HG03108 (cell line): ENCODE data around the gene PAFAH1B1.
"Not testable (repeated sequence)": the region's sequence is repeated elsewhere in the genome, so short reads cannot be mapped to it uniquely, and the experiment has no call there.

Experiments used
- ATAC-seq: cut with Tn5 transposase; IDR thresholded peaks from one replicate; pipeline ENCODE4 v1.9.1; 2021; ENCODE audit warnings: moderate library complexity; ENCODE audit not compliant: unreplicated experiment

PAFAH1B1 gene

DNA sequence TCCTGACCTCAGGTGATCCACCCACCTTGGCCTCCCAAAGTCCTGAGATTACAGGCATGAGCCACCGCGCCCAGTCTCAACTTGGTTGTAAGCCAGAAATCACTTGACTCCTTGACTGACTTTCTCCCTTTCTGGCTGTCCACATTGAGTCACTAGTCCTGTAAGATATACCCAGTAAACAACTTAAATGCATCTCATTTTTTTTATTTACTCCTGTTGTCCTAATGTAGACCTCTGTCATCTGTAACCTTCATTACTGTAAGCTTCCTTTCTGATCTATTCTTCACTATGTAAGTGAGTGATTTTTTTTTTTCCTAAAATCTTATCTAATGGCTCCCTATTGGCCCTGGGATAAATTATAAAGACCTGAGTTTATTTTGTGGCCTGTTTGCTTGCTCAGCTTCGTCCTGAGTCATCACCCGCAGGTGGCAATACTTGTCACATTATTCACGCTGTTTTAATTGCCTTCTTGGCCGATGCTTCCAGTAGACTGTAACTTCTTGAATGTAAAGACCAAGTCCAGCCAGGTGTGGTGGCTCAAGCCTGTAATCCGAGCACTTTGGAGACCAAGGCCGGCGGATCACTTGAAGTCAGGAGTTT, 41.0 kb downstream of the PAFAH1B1 start:
- ATAC-seq = no peak

- no peak for ATAC-seq
Measured at GRCh38 chr17:2635241-2635640, 41.8 kb downstream of the PAFAH1B1 start.

GRCh38 chr17:2635675-2636074, 42.2 kb downstream of the PAFAH1B1 start:
- no peak for ATAC-seq

DNA sequence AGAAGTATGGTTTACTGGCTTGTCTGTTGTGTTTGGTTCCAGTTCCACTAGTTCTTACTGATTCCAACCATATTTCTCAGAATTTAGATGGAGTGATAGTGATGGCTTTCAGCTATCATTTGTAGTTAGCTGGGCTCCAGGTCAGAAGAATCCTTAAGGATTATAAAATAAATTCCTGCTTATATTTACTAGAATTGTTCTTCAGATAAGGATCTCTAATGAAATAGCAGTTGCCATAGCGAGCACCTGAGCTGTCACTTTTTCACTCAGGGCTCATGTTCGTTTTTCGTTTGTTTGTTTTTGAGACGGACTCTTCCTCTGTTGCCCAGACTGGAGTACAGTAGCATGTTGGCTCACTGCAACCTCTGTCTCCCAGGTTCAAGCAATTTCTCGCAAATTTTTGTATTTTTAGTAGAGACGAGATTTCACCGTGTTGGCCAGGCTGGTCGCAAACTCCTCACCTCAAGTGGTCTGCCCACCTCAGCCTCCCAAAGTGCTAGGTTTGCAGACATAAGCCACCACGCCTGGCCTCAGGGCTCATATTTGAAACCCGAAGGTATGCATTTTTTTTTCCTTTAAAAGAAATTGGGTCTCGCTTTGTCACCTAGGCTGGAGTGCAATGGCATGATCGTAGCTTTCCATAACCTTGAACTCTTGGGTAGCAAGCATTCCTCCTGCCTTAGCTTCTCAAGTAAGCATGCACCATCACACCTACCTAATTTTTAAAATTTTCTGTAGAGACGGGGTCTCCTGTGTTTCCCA, 42.9 kb downstream of the PAFAH1B1 start:
- ATAC-seq = no peak

DNA sequence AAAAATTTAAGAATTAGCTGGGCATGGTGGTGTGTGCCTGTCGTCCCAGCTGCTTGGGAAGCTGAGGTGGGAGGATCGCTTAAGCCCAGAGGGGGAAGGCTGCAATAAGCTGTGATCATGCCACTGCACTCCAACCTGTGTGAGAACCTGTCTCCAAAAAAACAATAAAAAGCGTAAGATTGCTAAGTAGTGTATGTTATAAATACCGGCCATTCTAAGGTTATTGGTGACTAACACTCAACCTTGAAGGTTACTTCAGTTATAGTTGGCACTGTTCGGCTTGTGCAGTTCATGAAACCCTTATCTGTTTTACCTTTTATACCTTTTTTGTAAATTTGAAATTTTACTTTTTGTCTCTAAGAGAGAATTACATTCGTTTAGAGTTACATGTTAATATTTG, 44.0 kb downstream of the PAFAH1B1 start:
- no peak for ATAC-seq

GRCh38 chr17:2644971-2645370, 51.5 kb downstream of the PAFAH1B1 start:
- no peak for ATAC-seq

DNA sequence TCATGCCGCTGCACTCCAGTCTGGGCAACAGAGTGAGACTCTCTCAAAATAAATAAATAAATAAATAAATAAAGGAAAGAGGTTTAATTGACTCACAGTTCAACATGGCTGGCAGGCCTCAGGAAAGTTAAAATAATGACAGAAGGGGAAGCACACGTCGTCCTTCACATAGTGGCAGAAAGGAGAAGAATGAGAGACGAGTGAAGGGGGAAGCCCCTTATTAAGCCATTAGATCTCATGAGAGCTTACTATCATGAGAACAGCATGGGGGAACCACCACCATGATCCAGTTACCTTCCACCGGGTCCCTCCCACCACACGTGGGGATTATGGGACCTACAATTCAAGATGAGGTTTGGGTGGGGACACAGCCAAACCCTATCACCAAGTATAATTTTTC, 54.5 kb downstream of the PAFAH1B1 start:
- ATAC-seq = no peak

DNA sequence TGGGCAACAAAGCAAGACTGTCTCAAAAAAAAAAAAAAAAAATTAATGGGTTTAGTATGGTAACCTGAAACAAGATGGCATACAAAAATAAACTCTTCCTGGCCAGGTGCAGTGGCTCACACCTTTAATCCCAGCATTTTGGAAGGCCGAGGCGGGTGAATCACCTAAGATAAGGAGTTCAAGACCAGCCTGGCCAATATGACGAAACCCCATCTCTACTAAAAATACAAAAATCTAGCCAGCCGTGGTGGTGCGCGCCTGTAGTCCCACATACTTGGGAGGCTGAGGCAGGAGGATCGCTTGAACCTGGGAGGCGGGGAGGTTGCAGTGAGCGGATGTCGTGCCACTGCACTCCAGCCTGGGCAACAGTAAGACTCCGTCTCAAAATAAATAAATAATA, 55.7 kb downstream of the PAFAH1B1 start:
- ATAC-seq = no peak

- ATAC-seq = not testable (repeated sequence)
Measured at GRCh38 chr17:2652911-2653310, 59.5 kb downstream of the PAFAH1B1 start.

- no peak for ATAC-seq
Measured at GRCh38 chr17:2655546-2655945, 62.1 kb downstream of the PAFAH1B1 start.

GRCh38 chr17:2656283-2656682, 62.8 kb downstream of the PAFAH1B1 start:
- ATAC-seq = no peak

DNA sequence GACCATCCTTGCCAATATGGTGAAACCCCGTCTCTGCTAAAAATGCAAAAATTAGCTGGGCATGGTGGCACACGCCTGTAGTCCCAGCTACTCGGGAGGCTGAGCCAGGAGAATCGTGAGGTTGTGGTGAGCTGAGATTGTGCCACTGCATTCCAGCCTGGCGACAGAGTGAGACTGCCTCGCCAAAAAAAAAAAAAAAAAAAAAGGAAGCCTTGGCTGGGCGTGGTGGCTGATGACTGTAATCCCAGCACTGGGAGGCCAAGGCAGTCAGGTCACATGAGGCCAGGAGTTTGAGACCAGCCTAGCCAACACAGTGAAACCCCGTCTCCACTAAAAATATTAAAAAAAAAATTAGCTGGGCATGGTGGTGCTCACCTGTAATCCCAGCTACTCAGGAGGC, 65.9 kb downstream of the PAFAH1B1 start:
- ATAC-seq = not testable (repeated sequence)

- ATAC-seq = not testable (repeated sequence)
Measured at GRCh38 chr17:2660410-2660809, 67.0 kb downstream of the PAFAH1B1 start.

- ATAC-seq = no peak
Measured at GRCh38 chr17:2672026-2672425, 78.6 kb downstream of the PAFAH1B1 start.

- ATAC-seq = not testable (repeated sequence)
Measured at GRCh38 chr17:2679247-2679646, 85.8 kb downstream of the PAFAH1B1 start.

- no peak for ATAC-seq
Measured at GRCh38 chr17:2680961-2681360, 87.5 kb downstream of the PAFAH1B1 start.

- no peak for ATAC-seq
Measured at GRCh38 chr17:2681650-2682049, 88.2 kb downstream of the PAFAH1B1 start.

- ATAC-seq = no peak
Measured at GRCh38 chr17:2682176-2682938, 88.9 kb downstream of the PAFAH1B1 start.

DNA sequence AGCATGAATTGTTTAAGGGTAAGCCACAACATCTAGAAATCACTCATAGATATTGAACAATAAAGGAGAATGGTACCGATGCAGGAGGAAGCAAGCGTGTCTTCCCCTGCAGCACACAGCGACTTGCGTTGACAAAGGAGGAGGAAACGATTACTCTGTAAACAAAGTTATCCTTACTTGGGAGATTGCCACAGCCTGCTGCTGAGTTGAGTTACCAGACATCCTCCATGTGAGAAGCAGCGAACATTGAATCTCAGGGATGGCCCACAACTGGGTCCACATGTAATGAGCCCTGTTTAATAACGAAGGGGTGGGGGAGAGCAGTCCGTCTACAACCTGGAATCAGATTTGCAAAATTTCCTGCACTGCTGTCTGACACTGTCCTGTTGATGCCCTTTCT, 90.5 kb downstream of the PAFAH1B1 start:
- no peak for ATAC-seq

GRCh38 chr17:2684549-2684948, 91.1 kb downstream of the PAFAH1B1 start:
- ATAC-seq = no peak

GRCh38 chr17:2685696-2686095, 92.2 kb downstream of the PAFAH1B1 start:
- no peak for ATAC-seq

- ATAC-seq = no peak
Measured at GRCh38 chr17:2687074-2687418, 93.6 kb downstream of the PAFAH1B1 start.
